Measurements from ENCODE around the gene PCOLCE2. TPM values are rescaled to one million over a fixed set of nuclear protein-coding genes. Genes with fewer than 3 reads are reported as not detected.

PCOLCE2 gene
- total RNA-seq, 1 experiment from 2014 or later: 1.5 TPM

- ChIA-PET CTCF (no interaction called here), POLR2A (ENCODE audit: unreplicated experiment) (no interaction called here)
- no peaks in the 10 kb centered on the region for H3K36me3 ChIP-seq (ENCODE audit: low read depth)
- intact Hi-C loops (cut with micrococcal nuclease; ENCODE audit: unreplicated experiment): loop anchor here (5.0 kb wide), 1 partner anchor 56 kb away; no protein-coding TSS in a partner anchor
- no peak overlapping the region for H3K4me3 ChIP-seq
- no peaks in the 10 kb centered on the region for H3K9me3 ChIP-seq (ENCODE audit: insufficient read depth, low read depth)
- no peak overlapping the region for H2AFZ ChIP-seq
- H3K27me3 ChIP-seq (ENCODE audit: insufficient read depth, low read depth): no peaks in the 10 kb centered on the region
- H3K4me1 ChIP-seq (replicated peaks; ENCODE audit: insufficient read depth): peaks cover 18% of the 10 kb centered on the region
- DNase-seq: no peak
- peaks cover 13% of the 10 kb centered on the region for H3F3A ChIP-seq (ENCODE audit: insufficient read depth, low read depth)
- TF ChIP-seq CTCF (conservative IDR thresholded peaks at IDR 0.05): no peak
- TF ChIP-seq EZH2 (IDR thresholded peaks at IDR 0.05; ENCODE audit: low read depth): no peak
- no peak overlapping the region for H3K4me2 ChIP-seq
- no peaks in the 10 kb centered on the region for H4K20me1 ChIP-seq (ENCODE audit: insufficient read depth)
- H3K9me2 ChIP-seq (ENCODE audit: insufficient read depth): no peaks in the 10 kb centered on the region
- no peak overlapping the region for H3K27ac ChIP-seq
- BruUV-seq (replicated peaks): no TSS peak
- no peaks in the 10 kb centered on the region for H3K79me2 ChIP-seq (ENCODE audit: low read depth)
Measured at GRCh38 chr3:142897807-142898206, 8.9 kb upstream of the PCOLCE2 start.

- Histone ChIP-seq H3K79me2 (ENCODE audit: low read depth) (no peaks in the 10 kb centered on the region), H3K9me2 (ENCODE audit: insufficient read depth) (no peaks in the 10 kb centered on the region), H3K27ac (peak overlapping the region; percentile 40), H3K4me1 (replicated peaks; ENCODE audit: insufficient read depth) (peaks cover 18% of the 10 kb centered on the region), H4K20me1 (ENCODE audit: insufficient read depth) (no peaks in the 10 kb centered on the region), H3K36me3 (ENCODE audit: low read depth) (no peaks in the 10 kb centered on the region), H2AFZ (peak overlapping the region; percentile 42; the same call in 1 of the 2 replicates), H3F3A (ENCODE audit: insufficient read depth, low read depth) (peaks cover 13% of the 10 kb centered on the region), H3K9me3 (ENCODE audit: insufficient read depth, low read depth) (no peaks in the 10 kb centered on the region), H3K4me2 (peak overlapping the region; percentile 24), H3K4me3 (no peak overlapping the region), H3K27me3 (ENCODE audit: insufficient read depth, low read depth) (no peaks in the 10 kb centered on the region)
- DNase-seq: peak in 1 of 2 experiments; percentile 92
- no TSS peak for BruUV-seq (replicated peaks)
- TF ChIP-seq EZH2 (IDR thresholded peaks at IDR 0.05; ENCODE audit: low read depth): no peak
- TF ChIP-seq CTCF (conservative IDR thresholded peaks at IDR 0.05): no peak
- ChIA-PET CTCF (no interaction called here), POLR2A (ENCODE audit: unreplicated experiment) (interaction anchor here (0.5 kb wide), 1 partner anchor 61 kb away, joined by 4 read pairs; no protein-coding TSS in a partner anchor)
- intact Hi-C loops (cut with micrococcal nuclease; ENCODE audit: unreplicated experiment): loop anchor here (5.0 kb wide), 1 partner anchor 55 kb away; no protein-coding TSS in a partner anchor
Measured at GRCh38 chr3:142896996-142897395, 8.1 kb upstream of the PCOLCE2 start.

- peaks cover 13% of the 10 kb centered on the region for H3F3A ChIP-seq (ENCODE audit: insufficient read depth, low read depth)
- no peaks in the 10 kb centered on the region for H3K36me3 ChIP-seq (ENCODE audit: low read depth)
- H3K79me2 ChIP-seq (ENCODE audit: low read depth): no peaks in the 10 kb centered on the region
- no peak overlapping the region for H3K4me3 ChIP-seq
- CTCF ChIA-PET: no interaction called here
- peak overlapping the region; percentile 42; the same call in 1 of the 2 replicates for H2AFZ ChIP-seq
- H3K27ac ChIP-seq: peak overlapping the region; percentile 40
- H3K4me1 ChIP-seq (replicated peaks; ENCODE audit: insufficient read depth): peaks cover 18% of the 10 kb centered on the region
- TF ChIP-seq EZH2 (IDR thresholded peaks at IDR 0.05; ENCODE audit: low read depth) (no peak), CTCF (conservative IDR thresholded peaks at IDR 0.05) (no peak)
- no peaks in the 10 kb centered on the region for H3K27me3 ChIP-seq (ENCODE audit: insufficient read depth, low read depth)
- DNase-seq: peak in 1 of 2 experiments; percentile 68
- intact Hi-C loops (cut with micrococcal nuclease; ENCODE audit: unreplicated experiment): loop anchor here (5.0 kb wide), 1 partner anchor 54 kb away; no protein-coding TSS in a partner anchor
- H3K9me2 ChIP-seq (ENCODE audit: insufficient read depth): no peaks in the 10 kb centered on the region
- BruUV-seq (replicated peaks): no TSS peak
- H3K9me3 ChIP-seq (ENCODE audit: insufficient read depth, low read depth): no peaks in the 10 kb centered on the region
- H3K4me2 ChIP-seq: peak overlapping the region; percentile 24; the same call in 1 of the 2 replicates
- H4K20me1 ChIP-seq (ENCODE audit: insufficient read depth): no peaks in the 10 kb centered on the region
- POLR2A ChIA-PET (ENCODE audit: unreplicated experiment): interaction anchor here (0.5 kb wide), 1 partner anchor 60 kb away, joined by 4 read pairs; no protein-coding TSS in a partner anchor
Measured at GRCh38 chr3:142896201-142896755, 7.4 kb upstream of the PCOLCE2 start.

Data from PC-9 (cell line).